AG09319 (cell line): ENCODE data around the gene CA5A.

ENCODE experiments used
- DNase-seq: peaks from one replicate; pipeline ENCODE4 v3.0.0-alpha.2; 2010; ENCODE audit warnings: low read depth; ENCODE audit errors: extremely low read depth
- TF ChIP-seq, protein P1 (sequence below): IDR thresholded peaks from 2 replicates; pipeline ENCODE4 v1.5.1; 2011; ENCODE audit warnings: low read depth, mild to moderate bottlenecking, inconsistent platforms, low read length, moderate library complexity

Gene CA5A

DNA sequence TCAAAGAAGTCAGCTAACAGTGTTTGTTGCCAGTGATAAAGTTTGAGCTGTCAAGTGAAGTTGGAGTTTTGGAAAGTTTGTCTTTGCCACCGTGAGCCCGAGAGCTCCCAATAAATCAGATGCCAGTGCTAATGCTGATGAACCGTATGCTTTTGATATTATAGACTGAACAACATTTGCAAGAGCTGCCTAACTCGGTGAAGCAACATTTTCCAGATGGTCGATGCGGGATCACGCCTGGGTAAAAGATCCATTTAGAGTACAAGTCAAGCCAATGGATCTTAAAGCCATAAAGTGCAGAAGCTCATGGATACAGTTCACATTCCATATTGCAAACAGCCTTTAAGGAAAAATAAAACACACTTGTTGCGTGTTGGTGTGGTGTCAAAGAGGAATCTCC is 24.5 kb upstream of the CA5A start:
- TF ChIP-seq, protein P1, sequence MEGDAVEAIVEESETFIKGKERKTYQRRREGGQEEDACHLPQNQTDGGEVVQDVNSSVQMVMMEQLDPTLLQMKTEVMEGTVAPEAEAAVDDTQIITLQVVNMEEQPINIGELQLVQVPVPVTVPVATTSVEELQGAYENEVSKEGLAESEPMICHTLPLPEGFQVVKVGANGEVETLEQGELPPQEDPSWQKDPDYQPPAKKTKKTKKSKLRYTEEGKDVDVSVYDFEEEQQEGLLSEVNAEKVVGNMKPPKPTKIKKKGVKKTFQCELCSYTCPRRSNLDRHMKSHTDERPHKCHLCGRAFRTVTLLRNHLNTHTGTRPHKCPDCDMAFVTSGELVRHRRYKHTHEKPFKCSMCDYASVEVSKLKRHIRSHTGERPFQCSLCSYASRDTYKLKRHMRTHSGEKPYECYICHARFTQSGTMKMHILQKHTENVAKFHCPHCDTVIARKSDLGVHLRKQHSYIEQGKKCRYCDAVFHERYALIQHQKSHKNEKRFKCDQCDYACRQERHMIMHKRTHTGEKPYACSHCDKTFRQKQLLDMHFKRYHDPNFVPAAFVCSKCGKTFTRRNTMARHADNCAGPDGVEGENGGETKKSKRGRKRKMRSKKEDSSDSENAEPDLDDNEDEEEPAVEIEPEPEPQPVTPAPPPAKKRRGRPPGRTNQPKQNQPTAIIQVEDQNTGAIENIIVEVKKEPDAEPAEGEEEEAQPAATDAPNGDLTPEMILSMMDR = no peak
- no peak for DNase-seq

DNA sequence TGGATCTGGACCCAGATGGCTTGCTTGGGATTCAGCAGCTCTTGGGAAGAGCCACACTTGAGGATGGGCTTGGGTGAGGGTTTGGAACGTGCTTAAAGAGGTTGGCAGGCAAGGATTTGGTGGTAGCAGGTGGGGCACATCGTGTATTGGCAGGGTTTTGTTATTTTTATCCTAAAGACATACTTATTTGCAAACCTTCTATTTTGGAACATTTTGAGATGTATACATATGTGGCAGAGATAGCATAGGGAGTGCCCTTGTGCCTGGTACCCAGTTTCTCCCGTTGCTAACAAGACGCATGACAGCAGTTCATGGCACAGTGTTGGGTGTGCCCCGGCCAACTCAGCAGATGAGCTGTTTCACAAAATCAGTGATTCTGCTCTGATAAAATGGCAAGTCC is 24.0 kb upstream of the CA5A start:
- no peak for DNase-seq
- TF ChIP-seq, protein P1 = no peak

DNA sequence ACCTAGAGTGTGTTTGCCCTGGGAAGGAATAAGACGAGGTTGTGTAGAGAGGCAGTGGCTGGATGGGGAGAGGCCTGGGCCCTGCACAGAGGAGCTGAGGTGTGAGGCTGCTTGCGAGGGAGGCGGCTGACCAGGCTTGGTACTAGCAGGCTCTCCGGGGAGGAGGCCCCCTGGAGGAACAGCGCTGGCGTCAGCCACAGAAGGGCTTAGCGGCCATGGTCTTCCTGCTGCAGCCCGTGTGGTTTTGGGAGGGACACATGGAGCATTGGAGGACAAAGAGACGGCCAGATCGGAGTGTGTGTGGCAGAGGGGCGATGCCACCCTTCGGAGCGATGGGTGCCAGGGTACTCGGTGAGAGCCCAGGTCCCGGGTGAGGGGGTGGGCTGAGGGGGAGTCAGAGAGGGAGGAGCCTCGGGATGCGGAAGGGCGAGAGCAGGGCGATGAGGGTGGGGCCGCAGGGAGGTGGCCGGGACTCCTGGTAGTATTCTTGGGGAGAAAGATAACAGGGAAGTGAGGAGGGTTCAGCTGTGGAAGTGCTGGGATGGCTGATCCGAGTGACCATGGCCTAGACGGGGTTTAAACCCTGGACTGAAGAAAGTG is 23.2 kb upstream of the CA5A start:
- TF ChIP-seq, protein P1 = no peak
- no peak for DNase-seq

DNA sequence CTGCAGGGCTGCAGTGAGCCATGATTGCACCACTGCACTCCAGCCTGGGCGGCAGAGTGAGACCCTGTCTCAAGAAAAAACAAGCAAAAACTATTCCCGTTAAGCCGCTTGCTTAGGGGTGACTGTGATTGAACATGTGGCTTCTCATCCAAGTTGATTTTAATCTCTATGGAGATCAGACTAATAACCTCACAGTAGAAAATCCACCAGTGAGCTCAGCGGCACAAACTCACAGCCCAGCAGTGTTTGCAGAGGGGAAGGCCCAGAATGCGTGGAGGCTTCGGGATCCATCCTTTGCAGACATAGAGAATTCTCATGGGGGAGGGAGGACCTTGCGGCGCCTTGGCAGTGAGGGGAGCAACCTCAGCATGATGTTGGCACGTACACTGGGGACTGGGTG is 22.3 kb upstream of the CA5A start:
- no peak for DNase-seq
- TF ChIP-seq, protein P1 = no peak

DNA sequence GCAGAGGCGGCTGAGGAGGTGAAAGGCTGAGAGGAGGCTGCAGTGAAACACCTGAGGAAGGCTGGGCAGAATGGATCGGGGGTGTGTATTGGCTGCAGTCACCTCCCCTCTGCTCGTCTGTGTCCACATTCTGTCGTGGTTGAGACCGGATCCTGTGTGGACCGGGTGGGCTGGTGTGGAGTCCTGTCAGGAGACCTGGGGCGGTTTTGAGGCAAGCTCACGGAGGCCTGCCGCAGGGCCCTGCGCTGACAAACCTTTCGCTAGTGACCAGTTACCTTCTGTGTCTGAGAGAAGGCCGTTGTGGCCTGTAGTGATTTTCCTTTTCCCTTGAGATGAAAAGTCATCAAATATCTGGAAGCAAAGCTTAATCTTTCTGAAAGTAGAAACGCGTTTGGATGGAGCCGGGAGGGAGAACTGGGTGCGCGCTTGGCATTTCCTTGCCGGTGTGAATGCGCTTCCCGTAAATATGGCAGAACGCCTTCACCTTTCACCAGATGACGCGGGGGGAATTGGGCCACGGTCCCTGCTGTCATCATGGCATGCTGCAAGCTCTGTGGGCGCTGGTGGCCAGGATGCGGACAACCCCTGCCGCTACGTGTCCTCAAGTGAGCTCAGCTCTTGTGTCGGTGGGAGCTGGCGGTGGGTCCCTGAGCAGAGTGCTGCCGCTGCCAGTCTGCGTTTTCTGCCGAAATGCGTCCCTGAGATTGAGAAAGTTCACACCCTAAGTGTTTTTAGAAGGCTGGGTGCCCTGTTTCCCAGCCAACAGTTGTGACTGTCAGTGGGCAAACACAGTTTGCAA is 21.2 kb upstream of the CA5A start:
- TF ChIP-seq, protein P1 = no peak
- no peak for DNase-seq

DNA sequence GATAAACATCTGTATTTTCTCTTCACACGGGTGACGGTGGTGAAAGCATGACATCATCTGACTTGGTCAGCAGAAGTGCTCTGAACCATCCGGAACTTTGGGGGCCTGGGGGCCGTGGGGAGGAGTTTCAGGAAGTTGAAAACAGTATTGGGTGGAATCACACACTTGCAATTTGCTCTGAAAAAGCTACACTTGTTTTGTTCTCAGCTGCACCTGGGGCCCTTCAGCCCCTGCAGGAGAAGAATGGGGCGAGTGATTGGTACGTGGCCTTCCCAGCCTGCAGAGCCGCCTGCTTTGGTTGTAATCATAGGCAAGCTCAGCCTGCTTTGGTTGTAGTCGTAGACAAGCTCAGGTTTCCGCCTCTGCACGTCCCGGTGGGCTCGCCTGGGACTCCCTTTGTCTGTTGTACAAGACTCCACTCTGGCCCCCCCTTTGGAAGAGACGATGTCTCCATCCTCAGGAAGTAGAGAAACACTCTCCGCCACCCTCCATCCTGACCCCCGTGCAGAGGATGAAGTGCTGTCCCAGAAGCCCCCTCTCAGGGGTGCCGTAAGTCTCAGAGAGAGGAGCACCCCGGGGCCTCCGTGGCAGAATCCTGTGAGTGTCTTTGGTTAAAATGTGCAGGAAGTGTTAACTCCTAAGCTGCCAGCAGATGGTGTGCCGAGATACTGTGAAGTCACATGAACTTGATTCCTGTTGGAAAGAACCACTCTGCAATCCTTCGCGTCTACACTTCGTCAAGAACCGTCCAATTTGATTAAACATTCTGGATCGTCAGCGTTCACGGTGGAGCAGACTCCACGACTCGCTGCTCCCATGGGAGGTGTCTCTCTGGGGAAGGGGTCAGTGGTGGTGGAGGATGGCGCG is 20.3 kb upstream of the CA5A start:
- DNase-seq = no peak
- TF ChIP-seq, protein P1 = peak; percentile 31

DNA sequence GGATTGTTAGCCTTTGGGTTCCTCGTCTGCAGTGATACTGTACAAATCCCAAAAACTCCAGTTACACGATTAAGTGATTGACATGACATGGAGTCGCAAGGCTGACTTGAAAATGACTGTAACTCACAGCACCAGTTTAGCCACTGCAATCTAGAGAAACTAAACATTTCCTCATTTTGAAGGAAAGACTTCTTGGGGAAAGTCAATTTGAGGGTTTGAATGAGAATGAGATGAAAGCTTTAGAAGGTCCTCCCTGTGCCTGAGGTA is 19.7 kb upstream of the CA5A start:
- no peak for DNase-seq
- TF ChIP-seq, protein P1 = no peak
